Thyroid gland (tissue), 4 donors: ENCODE measurements around the gene SCAPER.

Experiments
- CTCF ChIP-seq, 6 experiments: fragments of 200-600 bp in 3 of 6; fragments of 450-650 bp in 3 of 6; sonication (generic) in 3 of 6; IDR thresholded peaks; one replicate each; pipeline ENCODE4 v1.5.1; 2016 to 2019; ENCODE audit warnings: antibody characterized with exemption in 6 of 6, mild to moderate bottlenecking in 2 of 6, inconsistent platforms in 1 of 6, moderate library complexity in 1 of 6
- POLR2A ChIP-seq, 2 donors: fragments of 450-650 bp; IDR thresholded peaks; one replicate each; pipeline ENCODE4 v1.6.1; 2017; ENCODE audit warnings: antibody characterized with exemption in 2 of 2, mild to moderate bottlenecking in 2 of 2, moderate library complexity in 1 of 2

DNA sequence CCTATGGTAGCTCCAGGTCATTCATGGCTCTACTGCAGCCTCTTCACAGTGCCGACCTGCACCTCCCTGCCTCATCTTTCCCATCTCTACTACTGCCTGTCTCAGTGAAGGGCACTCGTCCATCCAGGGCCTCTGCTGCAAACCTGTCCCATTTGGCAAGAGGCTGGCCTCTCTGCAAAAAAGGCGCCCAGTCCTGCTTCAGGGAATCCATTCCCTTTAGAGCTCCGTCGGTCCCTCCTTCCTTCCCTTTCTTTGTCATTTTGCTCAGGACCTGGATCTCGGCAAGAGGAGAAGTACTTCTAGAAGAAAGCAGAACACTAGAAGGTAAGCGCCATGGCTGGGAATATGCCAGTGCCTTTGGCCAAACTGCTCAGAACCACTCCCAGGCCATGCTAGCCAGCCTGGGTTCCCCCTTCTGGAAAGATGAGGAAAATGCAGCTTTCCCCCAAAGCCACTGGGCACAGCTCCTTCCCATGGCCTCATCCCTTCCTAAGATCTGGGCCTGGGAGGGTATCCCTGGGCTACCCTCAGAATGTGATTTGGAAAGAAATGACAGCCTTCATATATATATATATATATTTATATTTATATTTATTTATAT lies 575.0 kb downstream of the SCAPER start:
- TF ChIP-seq CTCF (IDR thresholded peaks at IDR 0.05), result peak in 5 of 6 experiments; percentile 40 to 55 (median 46)
- no peak for TF ChIP-seq POLR2A (IDR thresholded peaks at IDR 0.05)
